ENCODE data around the gene MT1HL1.

MT1HL1 gene

DNA sequence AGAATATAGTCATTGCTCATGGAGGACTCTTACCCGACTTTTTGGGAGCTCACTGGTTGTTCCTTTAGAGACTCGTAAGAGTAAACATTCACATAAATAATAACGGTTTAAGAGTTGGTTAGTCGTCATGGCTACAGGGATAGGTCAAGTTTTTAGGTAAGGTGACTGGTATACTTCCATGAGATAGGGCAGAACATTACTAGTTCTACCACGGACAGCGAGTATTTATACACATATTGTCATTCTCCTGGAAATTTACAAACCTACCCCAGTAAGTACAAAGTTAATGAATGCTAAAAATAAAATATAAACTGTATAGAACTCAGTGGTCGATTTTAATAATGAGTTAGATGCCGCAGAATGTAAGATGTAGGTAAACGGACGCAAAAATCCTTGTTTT, 36.6 kb upstream of the MT1HL1 start:
- Histone ChIP-seq H3K27ac (no peak overlapping the region), H3K36me3 (no peaks in the 10 kb centered on the region), H3K9me3 (ENCODE audit: severe bottlenecking) (no peaks in the 10 kb centered on the region), H3K27me3 (ENCODE audit: insufficient read depth, low read depth, severe bottlenecking) (peaks cover 12% of the 10 kb centered on the region), H3K4me3 (ENCODE audit: low read depth, low read length) (no peak overlapping the region)
- TF ChIP-seq, protein P1, sequence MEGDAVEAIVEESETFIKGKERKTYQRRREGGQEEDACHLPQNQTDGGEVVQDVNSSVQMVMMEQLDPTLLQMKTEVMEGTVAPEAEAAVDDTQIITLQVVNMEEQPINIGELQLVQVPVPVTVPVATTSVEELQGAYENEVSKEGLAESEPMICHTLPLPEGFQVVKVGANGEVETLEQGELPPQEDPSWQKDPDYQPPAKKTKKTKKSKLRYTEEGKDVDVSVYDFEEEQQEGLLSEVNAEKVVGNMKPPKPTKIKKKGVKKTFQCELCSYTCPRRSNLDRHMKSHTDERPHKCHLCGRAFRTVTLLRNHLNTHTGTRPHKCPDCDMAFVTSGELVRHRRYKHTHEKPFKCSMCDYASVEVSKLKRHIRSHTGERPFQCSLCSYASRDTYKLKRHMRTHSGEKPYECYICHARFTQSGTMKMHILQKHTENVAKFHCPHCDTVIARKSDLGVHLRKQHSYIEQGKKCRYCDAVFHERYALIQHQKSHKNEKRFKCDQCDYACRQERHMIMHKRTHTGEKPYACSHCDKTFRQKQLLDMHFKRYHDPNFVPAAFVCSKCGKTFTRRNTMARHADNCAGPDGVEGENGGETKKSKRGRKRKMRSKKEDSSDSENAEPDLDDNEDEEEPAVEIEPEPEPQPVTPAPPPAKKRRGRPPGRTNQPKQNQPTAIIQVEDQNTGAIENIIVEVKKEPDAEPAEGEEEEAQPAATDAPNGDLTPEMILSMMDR (IDR thresholded peaks at IDR 0.05; ENCODE audit: low read depth, low read length): no peak
- no peak for DNase-seq

DNA sequence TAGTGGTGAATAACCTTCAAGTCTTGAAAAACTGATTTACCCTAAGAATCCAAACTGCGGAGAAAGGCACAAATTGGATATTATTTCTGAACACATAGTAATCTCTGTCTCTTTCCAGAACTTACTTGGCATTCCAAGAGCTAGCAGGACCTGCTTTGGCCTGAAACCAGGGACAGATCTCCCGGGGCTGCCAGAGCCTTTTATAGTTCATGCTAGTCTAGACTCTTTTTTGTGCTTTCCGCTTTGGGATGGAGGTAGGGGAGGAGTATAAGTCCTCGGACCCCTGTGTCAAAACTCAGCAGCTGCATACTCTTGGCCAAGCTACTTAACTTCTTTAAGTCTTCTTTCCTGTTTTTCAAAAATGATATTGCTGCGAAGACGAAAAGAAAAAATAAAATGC, 34.0 kb upstream of the MT1HL1 start:
- Histone ChIP-seq H3K27ac (no peak overlapping the region), H3K27me3 (ENCODE audit: insufficient read depth, low read depth, severe bottlenecking) (peaks cover 5% of the 10 kb centered on the region), H3K36me3 (no peaks in the 10 kb centered on the region), H3K9me3 (ENCODE audit: severe bottlenecking) (no peaks in the 10 kb centered on the region), H3K4me3 (ENCODE audit: low read depth, low read length) (no peak overlapping the region)
- no peak for DNase-seq
- TF ChIP-seq, protein P1 (IDR thresholded peaks at IDR 0.05; ENCODE audit: low read depth, low read length): no peak

DNA sequence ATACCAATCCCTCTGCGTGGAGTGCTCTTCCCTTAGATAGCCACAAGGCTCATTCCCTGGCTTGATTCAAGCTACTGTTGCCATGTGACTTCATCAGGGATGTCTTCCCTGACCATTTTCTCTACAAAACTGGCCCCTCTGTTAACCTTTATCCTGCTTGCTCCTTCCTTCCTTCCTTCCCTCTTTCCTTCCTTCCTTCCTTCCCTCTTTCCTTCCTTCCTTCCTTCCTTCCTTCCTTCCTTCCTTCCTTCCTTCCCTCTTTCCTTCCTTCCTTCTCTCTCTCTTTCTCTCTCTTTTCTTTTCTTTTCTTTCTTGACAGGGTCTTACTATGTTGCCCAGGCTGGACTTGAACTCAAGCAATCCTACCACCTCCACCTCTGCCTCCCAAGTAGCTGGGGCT, 31.5 kb upstream of the MT1HL1 start:
- Histone ChIP-seq H3K4me3 (ENCODE audit: low read depth, low read length) (no peak overlapping the region), H3K9me3 (ENCODE audit: severe bottlenecking) (no peaks in the 10 kb centered on the region), H3K27me3 (ENCODE audit: insufficient read depth, low read depth, severe bottlenecking) (no peaks in the 10 kb centered on the region), H3K36me3 (no peaks in the 10 kb centered on the region), H3K27ac (no peak overlapping the region)
- no peak for DNase-seq
- TF ChIP-seq, protein P1 (IDR thresholded peaks at IDR 0.05; ENCODE audit: low read depth, low read length): no peak

DNA sequence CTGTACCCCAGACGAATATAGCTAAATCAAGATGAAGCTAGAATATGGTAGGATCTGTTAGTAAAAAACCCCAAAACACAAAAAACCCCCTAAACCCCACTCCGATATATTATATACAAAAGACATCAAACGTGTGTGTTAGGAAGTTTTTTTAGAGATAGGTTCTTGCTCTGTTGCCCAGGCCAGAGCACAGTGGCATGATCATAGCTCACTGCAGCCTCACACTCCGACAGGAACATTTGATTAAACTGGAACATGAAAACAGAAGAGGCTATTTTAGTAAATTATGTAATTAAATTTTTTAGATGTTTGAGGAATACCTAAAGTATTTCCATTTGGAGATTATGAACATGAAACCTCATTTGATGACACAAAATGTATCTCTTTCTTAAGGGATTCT, 29.6 kb upstream of the MT1HL1 start:
- Histone ChIP-seq H3K27me3 (ENCODE audit: insufficient read depth, low read depth, severe bottlenecking) (no peaks in the 10 kb centered on the region), H3K36me3 (no peaks in the 10 kb centered on the region), H3K4me3 (ENCODE audit: low read depth, low read length) (no peak overlapping the region), H3K27ac (no peak overlapping the region), H3K9me3 (ENCODE audit: severe bottlenecking) (no peaks in the 10 kb centered on the region)
- TF ChIP-seq, protein P1 (IDR thresholded peaks at IDR 0.05; ENCODE audit: low read depth, low read length): no peak
- DNase-seq: no peak

DNA sequence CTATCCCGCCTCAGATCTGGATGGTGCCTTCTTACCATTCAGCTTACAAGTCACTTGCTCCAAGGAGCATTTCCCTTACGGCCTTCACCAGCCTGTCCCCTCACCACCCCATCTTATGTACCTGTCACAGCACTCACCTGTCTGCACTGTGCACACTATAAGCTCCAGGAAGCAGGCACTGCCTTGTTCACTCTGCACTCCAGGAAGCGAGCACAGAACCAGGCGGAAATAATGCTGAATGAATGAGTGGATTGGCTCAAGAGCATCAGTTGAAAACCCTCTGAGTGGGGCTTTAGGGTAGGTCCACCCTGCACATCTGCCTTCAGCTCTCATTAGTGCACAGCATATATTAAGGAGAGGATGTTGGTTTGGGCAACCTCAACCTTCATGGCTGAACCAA, 28.8 kb upstream of the MT1HL1 start:
- TF ChIP-seq, protein P1 (IDR thresholded peaks at IDR 0.05; ENCODE audit: low read depth, low read length): no peak
- Histone ChIP-seq H3K9me3 (ENCODE audit: severe bottlenecking) (no peaks in the 10 kb centered on the region), H3K4me3 (ENCODE audit: low read depth, low read length) (no peak overlapping the region), H3K27me3 (ENCODE audit: insufficient read depth, low read depth, severe bottlenecking) (no peaks in the 10 kb centered on the region), H3K36me3 (no peaks in the 10 kb centered on the region), H3K27ac (no peak overlapping the region)
- no peak for DNase-seq

DNA sequence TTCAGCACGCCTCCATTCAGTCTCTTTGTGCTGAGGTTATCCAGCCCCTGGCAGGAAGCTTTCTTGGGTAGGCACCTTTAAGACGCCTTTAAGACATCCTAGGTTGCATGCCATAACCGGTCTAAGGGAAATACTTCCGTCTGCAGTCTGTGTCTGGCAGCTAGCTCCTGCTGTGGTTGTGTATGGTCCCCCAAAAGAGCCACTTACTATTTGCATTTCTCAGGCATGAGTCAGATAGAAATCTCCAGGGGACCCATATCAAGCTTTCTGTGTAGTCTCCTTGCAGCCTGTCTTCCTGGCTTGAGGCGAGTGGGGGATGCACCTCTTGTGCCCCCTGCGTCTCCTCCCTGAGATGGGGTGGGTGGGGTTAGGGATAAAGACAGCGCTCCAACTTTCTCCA, 27.8 kb upstream of the MT1HL1 start:
- H3K27ac ChIP-seq: no peak overlapping the region
- no peak for DNase-seq
- H3K4me3 ChIP-seq (ENCODE audit: low read depth, low read length): no peak overlapping the region
- H3K9me3 ChIP-seq (ENCODE audit: severe bottlenecking): no peaks in the 10 kb centered on the region
- H3K36me3 ChIP-seq: no peaks in the 10 kb centered on the region
- H3K27me3 ChIP-seq (ENCODE audit: insufficient read depth, low read depth, severe bottlenecking): no peaks in the 10 kb centered on the region
- TF ChIP-seq, protein P1 (IDR thresholded peaks at IDR 0.05; ENCODE audit: low read depth, low read length): no peak

All from WERI-Rb-1 (cell line).